Stimulated activated CD4-positive, alpha-beta T cell treated with anti-CD3 and anti-CD28 coated beads, Interleukin-4, amount 100 ng/mL, for 48 hours (primary cell): Measurements from ENCODE around the gene HMX3.

Experiments used
- DNase-seq, 2 donors: peaks; one replicate each; pipeline ENCODE4 v3.0.0-alpha.2; 2020; ENCODE audit warnings: low read depth in 2 of 2

Gene HMX3

DNA sequence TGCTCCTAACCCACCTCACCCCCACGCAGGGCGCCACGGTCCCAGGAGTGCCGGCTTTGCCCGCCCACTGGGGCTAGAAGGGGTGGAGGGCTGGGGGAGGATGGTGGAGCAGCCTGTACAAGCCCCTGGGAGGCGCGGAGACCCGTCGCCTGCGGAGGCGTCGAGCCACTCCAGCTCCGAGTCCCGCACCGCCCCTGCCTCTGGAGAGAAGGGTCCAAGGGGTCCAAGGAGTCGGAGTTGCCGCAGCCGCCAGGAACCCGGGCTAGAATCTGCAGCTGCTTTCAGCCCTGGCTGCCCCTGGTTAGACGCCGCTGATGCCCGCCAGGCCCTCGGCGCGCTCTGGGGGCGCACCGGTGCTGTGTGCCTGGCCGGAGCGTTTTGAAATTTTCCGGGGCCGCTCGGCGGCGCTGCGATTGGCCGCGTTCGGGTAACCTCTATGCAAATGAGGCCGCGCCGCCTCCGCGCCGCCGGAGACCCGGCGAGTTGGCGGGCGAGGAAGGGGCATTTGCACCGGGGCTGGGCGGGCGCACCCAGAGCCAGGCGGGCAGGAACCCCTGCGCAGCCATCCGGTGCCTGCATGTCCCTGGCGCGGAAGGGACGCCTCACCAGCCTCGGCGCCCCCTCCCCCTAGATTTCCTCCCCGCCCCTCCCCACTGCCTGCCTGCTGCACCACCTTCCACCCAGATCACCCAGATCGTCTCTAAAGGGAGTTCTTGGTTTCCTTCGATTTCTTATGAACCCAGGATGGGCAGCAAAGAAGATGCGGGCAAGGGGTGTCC, 12.1 kb downstream of the HMX3 start, which contains the start of gene HMX2:
TSS of gene HMX2 (plus strand) at position 502 of the 779 bp plus-strand sequence. CDS start at position 745, 243 bp downstream.
- DNase-seq = no peak

DNA sequence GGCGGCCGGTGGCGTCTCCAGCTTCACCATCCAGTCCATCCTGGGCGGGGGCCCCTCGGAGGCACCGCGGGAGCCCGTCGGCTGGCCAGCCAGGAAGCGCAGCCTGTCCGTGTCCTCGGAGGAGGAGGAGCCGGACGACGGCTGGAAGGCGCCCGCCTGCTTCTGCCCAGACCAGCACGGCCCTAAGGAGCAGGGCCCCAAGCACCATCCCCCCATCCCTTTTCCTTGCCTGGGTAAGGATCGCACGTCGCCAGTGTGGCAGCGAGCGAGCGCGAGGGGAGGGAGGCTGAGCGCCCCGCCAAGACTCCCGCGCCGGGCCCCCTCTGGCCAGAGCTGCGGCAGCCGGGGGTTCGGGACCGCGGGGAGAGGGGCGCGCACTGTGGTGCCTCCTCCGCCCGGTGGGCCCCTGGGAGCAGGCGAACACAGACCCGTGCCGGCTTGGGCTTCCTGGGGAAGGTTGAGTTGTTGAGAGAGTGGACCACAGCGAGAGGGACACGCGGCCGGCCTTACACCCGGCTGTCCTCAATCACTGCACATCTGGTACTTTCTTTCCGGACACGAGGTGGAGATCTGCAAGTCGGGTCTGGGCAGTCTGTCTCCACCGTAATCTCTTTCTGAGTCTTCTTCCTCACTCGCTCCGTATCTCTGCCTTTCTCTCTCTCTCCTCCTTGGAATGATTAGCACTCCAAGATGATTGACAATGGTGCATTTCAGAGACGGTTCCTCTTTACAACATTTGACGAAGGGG, 12.8 kb downstream of the HMX3 start:
- DNase-seq = no peak

DNA sequence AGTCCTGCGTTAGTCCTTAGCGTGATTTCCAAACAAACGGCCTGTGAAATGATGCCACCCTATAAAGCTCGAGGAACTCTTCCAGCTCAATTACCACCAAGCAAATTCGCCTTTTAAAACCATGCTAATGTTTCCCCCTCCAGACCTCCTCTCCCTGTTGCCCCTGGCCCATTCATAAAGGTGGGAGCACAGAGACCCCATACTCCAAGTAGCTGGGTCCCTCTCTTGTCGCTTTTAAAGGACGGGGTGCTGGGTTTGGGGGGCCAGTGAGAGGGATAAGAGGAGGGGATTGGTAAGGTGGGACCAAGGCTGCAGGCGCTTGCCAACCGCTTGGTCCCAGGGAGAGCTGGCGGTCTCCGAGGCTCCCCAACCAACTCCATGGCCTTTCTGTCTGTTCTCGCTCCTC, 13.4 kb downstream of the HMX3 start:
- no peak for DNase-seq

DNA sequence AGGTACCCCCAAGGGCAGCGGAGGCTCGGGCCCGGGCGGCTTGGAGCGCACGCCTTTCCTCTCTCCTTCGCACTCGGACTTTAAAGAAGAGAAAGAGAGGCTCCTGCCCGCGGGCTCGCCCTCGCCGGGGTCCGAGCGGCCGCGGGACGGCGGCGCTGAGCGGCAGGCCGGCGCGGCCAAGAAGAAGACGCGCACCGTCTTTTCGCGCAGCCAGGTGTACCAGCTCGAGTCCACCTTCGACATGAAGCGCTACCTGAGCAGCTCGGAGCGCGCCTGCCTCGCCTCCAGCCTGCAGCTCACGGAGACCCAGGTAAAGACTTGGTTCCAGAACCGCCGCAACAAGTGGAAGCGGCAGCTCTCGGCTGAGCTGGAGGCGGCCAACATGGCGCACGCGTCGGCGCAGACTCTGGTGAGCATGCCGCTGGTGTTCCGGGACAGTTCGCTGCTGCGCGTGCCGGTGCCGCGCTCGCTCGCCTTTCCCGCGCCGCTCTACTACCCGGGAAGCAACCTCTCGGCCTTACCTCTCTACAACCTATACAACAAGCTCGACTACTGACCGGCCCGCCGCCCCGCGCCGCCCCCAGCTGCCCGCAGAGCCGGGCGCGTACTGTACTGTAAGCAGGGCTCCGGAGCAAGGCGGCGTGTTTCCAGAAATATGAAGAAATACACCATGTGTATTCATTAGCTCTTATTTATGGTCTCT, 13.9 kb downstream of the HMX3 start:
- DNase-seq = no peak

DNA sequence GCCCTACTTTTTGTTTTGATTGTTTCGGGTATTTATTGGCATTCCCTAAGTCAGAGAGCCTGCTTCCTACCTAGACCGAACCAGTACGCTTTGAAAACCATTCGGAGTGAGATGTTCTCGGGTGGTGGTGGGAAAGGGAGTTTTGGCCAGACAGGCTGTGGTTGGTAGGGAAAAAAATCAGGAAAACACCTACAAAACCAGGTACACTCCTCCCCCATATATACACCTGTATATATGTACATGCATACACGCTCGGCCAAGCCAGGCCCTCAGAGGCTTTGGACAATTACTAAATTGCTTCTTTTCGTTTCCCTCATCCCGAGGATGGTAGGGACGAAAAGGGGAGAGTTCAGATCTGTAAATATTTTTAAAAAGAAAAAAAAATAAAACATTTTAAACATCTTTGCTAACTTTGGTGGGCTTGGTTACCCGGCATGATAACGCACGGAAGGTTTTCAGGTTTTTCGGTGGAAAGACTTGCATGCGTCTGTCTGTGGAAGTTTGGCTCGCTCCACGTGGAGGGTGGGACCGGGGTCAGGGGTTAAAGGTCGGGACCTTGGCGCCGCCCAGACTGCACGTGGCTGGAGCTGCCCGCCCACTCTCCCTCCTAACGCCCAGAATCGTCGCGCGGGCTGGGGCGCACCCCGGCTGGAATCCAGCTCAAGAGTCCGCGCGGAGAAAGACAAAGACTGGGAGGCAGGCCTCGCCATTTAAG, 14.7 kb downstream of the HMX3 start:
- DNase-seq = no peak

DNA sequence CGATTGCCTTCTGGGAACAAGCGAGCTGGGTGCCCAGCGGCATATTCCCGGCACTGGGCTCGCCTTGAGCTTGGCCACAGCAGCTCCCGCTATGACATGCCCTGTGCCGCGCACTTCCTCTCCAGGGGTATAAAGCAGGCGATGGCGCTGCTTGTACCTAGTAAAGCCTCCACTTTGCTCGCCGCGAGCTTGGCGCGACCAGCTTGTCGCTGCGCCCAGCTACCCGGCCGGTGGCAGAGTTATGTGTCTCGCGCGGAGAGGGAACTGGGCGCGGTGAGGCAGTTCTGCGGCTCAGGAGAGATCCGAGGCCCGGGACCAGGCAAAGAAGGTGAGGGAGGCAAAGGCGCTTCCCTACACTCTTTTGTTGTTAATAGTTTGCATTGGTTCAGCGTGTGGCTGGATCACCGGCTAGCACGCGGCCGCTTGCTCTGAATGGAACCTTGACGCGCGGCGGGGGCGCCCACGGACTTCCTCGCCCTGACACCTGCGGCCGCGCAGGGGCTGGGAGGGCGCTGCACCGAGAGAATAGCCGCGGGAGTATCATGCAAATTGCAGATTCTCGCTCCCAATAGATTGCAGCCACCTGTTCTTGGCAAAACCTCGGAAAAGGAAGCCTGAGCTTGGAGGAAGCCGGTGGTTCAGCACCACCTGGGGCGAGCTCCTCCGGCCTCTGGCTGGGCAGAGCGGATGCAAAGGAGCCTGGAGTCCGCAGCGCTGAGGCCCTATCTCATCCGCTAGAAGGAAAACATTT, 15.4 kb downstream of the HMX3 start:
- DNase-seq = no peak

DNA sequence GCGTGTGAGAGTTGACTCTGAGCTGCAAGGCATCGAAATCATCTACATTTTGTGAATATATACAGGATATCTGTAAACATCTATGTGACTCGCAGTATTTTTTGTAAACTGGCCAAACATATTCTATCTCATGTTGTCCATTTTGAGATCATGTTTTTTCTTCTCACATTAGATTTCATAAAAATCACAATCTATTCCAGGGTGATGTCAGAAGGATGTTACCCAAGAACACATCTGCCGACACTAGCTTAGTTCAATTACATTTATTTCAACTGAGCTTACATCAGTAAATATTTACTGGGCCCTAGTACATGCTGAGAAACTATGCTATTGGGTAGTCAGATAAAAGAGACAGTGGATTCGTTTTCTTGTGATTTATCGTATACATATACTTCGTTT, 16.0 kb downstream of the HMX3 start:
- DNase-seq = no peak

DNA sequence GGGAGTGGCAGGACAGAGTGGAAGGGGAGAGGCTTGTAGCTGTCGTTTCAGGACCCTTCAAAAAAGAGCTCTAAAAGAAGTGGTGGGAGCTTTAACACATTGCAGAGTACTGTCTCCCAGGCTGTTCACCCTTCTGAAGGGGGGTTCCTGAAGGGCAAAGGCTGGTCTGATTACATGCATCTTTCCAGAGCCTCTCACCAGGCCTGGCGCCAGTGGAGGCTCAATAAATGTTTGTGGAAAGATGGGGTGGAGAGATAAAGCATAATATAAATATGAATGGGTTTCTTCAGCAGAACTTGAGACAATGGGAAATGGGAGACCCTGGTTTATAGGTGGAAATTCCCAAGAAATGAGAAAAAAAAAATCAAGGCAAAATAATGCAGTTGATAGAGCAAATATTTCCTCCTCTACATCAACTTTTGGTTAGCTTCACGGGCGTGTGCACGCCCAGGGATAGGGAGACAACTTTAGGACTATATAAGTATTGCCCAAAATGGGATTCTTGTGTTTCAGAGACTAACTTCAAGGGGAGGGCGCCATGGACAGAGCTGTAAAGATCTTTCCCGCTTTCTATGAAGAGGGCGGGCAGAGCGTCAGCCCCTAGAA, 17.8 kb downstream of the HMX3 start:
- DNase-seq = no peak

DNA sequence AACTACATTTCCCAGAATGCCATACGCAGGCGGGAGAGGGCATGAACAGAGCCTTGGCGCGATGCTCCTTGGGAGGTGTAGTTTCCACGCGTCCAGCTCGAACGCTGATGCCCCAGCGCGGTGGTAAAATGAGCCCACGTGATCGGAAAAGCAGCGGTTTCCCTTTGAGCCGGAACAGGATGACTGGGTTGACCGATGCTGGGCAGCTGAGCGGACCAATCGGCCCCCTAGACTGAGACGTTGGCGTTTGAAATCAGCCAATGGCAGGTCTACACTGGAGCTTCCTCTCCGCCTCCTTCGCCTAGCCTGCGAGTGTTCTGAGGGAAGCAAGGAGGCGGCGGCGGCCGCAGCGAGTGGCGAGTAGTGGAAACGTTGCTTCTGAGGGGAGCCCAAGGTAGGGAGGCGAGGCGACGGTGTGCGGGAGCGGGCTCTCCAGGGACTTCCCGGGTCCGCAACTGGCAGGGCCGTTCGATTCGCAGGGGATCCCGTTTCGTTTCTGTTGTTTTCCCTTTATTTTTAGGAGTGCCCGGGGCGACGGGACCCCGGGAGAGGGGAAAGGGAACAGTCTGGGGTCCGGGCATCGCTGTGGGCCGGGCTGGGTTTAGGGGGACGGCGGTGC, 18.4 kb downstream of the HMX3 start, which contains the start of gene BUB3:
TSS of gene BUB3 (plus strand) at position 311 of the 619 bp plus-strand sequence. CDS start 516 bp downstream, outside the sequence.
- peak; percentile 80 to 92 for DNase-seq

DNA sequence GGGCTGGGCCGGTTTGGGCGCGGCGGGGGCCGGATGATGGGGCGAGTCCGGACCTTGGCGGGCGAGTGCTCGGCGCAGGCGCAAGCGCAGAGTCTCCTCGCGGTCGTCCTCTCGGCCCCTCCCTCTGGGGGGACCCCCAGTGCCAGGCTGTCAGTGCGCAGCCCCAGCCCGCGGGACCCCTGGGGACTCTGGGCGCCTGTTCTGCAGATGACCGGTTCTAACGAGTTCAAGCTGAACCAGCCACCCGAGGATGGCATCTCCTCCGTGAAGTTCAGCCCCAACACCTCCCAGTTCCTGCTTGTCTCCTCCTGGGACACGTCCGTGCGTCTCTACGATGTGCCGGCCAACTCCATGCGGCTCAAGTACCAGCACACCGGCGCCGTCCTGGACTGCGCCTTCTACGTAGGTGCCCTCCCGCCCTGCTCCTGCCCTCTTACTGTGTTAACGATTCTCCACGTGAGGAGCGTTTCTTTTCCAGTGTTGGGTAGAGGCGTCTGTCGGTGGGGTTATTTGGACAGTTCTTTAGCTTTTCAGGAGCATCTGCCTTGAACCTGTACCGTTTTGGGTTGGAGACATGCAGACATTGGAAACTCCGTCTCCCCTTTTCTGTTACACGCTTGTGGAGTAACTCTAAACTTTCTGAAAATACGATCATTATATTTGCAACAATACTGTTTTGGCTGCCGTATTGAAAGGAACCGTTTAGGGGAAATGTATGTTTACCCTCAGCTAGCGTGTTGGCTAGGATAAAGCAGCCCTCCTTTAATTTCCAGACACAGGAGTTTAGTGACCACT, 19.1 kb downstream of the HMX3 start:
- DNase-seq = no peak

DNA sequence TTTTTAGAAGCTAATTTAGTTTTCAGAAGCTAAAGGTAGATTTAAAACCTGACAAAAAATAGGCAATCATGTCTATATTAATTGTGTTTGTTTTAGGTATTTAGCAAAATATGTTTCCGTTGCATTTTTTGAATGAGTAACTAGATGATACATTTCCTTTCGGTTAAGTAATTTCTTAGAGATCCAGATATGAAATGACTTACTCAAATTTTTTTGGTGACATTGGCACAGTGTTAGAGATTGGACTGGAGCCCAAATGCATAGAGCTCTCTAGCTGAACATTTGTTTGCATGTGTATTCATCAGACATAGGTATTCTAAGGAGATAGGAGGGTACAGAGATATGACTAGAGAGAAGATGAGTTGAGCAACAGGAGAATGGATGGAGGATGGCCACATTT, 20.3 kb downstream of the HMX3 start:
- DNase-seq = no peak

DNA sequence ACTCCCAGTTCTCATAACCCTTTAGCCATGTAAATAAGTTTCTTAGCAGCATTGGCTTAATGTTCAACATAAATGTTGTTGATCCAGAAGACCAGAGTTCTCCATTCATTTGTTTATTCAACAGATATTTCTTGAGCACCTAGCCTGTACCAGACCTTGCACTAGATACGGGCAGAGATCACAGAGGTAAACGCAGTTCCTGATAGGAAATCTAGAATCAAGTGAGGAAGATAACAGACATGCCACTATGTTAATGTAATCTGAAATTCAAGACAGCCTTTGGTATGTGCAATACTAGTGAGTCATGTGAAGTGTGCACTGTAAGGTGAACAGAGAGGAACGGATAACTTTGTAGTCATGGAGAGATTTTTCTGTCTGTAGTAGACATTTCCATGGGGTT, 21.4 kb downstream of the HMX3 start:
- no peak for DNase-seq

DNA sequence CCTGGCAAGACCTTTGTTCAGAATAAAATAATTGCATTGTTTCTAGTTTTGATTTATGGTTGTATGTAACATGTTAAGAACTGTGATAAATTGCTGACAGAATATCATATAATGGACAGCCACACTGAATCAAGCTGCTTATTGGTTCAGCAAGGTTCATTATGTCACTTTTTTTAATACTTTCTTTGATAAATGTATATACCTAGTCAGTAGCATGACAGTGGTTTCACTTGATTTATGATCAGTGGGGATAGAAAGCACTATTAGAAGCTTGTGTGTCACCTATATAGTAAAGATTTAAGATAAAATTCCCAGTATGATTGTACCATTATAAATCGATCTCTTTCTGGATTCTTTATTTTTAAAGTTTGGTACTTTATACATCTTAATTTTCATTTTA, 22.9 kb downstream of the HMX3 start:
- DNase-seq = no peak

DNA sequence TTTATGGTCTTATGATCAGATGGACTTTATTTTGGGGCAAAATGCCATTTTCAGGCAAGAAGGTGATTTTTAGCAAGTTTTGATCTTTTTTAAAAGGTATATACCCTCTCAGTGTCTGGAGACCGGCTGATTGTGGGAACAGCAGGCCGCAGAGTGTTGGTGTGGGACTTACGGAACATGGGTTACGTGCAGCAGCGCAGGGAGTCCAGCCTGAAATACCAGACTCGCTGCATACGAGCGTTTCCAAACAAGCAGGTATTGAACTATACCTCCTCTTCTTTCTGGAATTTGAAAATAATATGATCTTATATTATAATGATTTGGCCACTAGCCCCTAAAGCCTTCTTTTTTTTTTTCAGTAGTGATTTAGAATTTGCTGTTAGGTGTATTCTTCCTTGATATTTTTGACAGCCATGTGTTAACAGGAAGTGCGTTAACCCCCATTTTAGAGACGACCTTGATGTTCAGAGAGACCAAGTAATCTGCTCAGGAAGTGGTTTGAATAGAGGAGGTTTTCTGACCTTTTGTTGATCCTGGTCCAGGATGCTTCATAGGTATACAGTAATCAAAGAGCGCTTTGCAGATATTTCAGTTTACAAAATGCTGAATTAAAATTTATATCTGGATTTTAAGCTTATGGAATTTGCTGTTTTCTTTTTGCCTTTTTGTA, 24.7 kb downstream of the HMX3 start:
- no peak for DNase-seq

DNA sequence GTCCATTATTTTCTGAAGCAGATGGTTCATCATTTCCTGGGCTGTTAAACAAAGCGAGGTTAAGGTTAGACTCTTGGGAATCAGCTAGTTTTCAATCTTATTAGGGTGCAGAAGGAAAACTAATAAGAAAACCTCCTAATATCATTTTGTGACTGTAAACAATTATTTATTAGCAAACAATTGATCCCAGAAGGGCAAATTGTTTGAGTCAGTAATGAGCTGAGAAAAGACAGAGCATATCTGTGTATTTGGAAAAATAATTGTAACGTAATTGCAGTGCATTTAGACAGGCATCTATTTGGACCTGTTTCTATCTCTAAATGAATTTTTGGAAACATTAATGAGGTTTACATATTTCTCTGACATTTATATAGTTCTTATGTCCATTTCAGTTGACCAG, 28.5 kb downstream of the HMX3 start:
- DNase-seq = no peak

DNA sequence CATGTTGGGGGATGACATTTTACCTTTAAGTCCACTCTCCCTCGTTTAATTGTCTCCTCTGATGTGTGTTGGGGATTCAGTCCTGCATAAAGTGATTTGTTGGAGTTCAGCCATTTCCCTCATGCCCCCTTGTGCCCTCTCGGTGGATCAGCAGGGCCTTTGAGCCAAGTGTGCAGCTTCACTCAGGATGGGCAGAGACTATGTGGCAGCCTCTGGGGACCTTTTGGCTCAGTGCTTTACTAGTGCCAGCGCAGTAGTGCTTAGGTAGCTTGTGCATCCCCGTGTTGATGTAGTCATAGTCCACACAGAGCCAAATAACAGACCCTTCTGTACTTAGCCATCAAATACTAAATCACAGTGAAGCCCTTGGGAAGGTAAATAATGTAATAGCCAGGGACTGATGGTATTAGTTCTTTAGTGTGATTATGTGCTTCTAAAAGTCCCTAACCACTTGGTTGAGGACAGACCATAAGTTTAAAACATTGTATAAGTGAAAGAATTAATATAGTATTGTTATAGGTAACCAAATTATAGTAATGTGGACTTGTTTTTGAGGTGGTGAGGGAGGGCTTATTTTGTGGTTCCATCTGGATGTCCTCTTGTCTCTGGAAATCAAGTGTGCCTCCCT, 29.8 kb downstream of the HMX3 start:
- DNase-seq = no peak

DNA sequence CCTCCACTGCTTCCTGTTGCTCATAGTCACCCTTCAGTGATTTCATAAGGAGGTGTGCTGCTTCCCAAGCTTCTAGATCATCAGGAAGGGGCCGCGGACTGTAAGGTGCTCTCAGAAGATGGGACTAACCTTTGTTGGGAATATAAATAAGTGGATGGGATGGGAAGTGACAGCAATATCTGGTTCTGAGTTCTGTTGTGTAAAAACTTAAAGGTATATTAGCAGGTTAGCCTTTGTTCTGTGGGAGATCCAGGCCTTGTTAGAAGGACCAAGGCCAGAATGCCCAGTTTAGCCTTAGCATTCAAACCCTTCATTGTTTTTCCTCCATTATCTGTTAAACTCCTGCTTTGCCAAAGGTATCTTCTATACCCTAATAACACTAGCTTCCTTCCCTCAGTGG, 30.8 kb downstream of the HMX3 start:
- no peak for DNase-seq

DNA sequence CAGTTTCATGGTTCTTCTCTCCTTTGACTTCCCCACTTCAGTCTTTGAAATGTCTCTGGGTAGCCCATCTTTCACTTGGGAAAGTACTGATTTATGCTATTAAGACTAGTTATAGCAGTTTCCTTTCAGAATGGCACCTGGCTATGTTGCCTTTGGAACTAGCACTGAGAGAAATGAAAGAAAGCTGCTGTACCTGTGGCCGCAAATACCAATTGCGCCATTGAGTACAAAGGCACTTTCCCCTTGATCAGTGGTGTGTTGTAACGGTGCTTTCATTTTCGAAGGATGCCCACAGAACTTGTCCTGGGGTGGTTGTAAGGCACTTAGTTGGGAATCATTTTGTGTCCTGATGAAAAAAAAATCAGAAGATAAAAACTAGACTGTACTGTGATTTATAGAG, 35.2 kb downstream of the HMX3 start:
- DNase-seq = no peak
